Eye (tissue), 1 donor: ENCODE data around the gene SP4.

Experiments used
- DNase-seq: peaks from one replicate; pipeline ENCODE4 v3.0.0-alpha.2; 2015

Gene SP4

DNA sequence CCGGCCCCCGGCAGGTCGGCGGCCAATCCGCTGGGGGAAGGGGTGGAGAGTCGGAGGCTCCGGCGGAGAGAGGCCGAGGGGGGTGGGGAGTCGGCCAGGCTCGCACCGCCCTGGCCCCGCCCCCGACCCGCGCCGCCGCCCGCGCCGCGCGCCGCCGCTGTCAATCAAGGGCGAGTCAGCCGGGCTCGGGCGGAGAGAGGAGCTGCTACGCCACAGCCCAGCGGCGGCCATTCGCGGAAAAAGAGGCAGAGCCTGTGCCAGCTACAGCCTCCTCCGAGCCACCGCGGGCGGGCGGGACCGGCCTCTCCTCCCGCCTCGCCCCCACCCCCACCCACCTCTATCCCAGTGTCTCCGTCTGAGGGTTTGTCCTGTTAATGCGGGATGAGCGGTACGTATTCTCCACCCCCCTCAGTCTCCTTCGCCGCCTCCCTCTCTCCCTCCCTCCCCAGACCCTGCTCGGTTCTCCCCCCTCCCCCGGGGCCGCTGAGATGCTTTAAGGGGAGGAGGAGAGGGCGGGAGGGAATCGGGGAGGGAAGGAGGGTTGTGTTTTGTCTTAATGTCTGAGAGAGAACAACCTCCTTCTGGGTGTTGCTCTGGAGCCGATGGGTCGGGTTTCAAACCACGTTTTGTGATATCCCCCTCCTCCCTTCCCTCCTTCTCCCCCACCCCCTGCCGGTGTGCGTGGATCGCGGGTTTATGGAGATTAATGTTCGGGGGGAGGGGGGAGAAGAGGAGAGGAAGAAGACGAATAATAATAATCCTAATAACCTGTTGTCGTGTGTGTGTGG, at the start of gene SP4:
Gene SP4 (plus strand): TSS at position 213 of the 788 bp plus-strand sequence. CDS start 169 bp downstream, at position 382.
- DNase-seq, result peak; percentile 97

DNA sequence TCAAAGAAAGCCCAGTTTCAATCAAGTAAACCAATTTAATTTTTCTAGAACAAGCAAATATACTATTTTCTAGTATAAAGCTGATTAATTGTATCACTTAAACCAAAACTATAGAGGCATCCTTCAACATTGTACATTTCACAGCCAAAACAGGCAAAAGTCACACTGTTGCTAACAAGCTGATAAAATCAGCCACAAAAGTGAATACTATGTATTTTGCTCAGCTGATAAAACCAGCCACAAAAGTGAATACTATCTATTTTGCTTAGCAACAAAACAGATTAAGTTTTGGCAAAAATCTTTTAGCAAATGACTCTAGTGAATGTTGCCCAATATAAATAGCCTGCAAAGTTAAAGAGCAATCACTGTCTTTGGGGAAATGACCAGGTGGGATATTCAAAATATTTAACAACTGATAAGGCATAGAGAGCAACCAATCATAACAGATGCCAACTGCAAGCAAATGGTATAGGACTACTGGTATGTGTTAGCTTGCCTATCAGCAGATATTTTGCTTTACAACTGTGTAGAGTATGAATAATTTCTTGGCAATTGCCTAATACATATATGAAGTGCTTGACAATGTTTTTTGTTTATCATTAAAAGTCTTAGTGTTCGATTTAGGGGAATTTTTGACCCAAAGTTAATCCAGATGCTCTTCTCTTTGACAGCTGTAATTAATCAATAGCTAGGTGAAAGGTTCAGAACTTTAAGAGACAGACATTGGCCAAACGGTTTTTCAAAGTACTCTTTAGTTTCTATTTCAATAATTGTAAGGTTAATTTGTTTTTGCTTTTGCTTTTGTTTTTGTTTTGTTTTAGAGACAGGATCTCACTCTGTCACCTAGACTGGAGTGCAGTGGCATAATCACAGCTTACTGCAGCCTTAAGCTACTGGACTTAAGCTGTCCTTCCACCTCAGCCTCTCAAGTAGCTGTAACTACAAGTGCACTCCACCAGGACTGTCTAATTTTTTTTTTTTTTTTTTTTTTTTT, 44.4 kb upstream of the SP4 start:
- no peak for DNase-seq

DNA sequence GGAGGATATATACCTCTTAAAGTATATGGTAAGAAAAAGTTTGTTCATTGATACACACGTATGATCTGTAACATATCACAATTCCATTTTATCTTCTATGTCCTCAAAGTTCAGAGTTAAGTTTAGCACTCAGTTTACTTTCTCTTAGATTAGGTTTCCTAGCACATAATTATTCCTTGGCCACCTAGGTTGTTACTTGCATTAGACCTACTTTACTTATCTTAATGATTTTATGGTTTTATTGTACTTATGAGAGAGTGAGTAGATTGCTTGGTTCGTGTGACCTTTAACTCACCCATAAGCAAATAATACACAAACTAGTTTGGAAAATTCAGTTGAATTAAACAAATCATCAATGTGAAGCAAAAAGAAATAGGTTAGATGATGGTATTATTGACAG, 33.9 kb upstream of the SP4 start:
- DNase-seq, result no peak

DNA sequence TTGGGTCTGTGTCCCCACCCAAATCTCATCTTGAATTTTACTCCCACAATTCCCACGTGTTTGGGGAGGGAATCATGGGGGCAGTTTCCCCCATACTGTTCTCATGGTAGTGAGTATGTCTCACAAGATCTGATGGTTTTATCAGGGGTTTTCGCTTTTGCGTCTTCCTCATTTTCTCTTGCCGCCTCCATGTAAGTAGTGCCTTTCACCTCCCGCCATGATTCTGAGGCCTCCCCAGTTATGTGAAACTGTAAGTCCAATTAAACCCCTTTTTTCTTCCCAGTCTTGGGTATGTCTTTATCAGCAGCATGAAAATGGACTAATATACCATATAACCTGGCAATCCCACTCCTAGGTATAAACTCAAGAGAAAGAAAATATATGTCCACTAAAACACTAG, 25.9 kb upstream of the SP4 start:
- DNase-seq, result no peak

DNA sequence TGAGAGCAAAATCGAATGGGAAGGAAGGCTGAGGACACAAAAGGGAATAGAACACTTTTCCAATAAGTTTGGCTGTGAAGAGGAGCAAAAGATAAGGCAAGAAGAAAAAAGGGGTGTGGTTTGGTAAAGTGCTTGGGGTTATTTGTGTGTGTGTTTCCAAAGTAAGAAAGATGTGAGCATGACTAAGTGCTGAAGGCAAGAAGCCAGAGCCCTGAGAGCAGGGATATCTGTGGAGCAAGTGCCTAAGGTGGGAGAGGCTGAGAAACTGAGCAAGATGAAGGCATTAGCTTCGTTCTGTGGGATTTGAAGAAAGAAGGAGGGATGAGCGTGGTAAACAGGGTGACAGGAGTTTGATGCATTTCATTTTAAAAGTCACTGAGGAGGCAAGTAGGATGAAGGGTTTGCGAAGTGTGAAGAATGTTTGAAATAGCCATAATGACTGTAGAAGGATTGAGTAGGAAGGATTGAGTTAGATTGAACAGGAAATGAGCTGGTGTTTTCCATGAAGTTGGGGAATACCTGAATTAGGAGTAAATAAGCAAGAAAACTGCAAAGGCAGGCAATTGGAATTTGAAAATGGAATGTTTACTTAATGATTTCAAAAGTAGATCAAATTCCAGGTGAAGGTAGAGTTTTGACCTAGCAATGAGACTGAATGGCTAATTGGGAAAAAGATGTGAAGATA, 19.9 kb upstream of the SP4 start:
- no peak for DNase-seq

DNA sequence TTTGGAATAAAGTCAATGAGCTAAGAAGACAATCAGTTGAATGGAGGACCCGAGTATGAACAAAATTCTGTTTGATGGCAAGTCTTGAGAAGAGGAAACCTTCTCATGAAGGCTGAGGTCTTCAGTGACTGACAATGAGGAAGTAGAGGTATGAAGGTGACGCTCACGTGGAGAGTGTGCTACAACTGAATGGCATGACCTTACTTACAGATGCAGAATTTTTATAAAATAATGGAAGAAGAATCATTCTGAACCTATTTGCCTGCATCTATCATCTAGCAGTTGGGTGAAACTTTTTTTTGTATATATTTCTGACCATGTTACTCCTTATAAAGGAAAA, 19.4 kb upstream of the SP4 start:
- DNase-seq, result no peak

DNA sequence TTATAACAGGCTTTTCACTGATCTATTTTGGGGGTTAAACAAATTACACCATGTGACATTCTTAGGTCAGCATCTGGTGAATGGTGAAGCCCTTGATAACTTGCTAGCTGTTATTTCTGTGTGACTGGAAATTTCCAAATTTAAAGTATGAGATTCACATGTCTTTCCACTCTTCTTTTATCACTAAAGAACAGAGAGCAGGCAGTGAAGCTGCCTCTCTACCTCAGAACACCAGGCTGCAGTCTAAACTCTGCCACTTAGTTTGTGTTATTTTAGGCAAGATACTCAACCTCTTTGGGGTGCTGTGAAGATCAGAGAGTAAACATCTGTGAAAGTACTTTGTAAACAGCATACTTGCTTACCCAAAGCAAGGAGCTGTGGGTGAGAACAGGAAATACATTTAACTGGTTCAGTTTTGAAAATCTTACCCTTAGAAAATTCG, 15.5 kb upstream of the SP4 start:
- no peak for DNase-seq

DNA sequence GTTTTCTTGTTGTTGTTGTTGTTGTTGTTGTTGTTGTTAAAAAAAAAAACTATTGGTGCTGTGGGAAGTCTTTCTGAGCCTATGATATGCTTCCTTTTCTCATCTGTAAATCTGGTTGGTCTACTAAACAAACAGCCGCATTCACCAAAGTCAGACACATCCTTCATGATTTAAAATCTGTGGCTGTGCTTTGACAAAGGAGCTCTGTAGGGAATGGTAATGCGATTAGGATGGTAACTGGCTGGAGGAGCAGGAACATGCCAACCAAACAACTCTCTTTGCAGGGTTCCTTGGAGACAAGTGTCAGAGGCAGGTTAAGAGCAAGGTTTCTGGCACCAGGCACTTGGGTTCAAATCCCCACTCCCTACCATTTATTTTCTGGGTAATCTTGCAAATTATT, 14.9 kb upstream of the SP4 start:
- DNase-seq, result no peak

DNA sequence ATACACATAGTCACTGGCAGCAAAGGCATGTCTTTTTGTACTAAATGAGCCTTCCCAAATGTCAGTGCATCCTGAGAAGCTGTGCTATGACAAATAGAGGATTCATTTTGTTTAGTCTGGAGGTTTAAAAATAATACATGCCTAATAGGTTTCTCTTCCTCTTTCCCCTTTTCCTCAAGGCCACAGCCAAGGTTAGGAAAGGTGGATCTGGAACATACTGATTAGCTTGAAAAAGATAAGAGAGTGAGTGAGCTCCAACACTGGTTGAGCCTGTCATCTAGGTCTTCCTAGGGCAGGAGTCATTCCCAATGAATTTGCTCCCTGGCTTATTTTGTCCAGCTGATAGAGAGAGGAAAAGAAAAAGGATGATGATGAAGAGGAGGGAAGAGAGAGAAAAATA, 14.4 kb upstream of the SP4 start:
- no peak for DNase-seq

DNA sequence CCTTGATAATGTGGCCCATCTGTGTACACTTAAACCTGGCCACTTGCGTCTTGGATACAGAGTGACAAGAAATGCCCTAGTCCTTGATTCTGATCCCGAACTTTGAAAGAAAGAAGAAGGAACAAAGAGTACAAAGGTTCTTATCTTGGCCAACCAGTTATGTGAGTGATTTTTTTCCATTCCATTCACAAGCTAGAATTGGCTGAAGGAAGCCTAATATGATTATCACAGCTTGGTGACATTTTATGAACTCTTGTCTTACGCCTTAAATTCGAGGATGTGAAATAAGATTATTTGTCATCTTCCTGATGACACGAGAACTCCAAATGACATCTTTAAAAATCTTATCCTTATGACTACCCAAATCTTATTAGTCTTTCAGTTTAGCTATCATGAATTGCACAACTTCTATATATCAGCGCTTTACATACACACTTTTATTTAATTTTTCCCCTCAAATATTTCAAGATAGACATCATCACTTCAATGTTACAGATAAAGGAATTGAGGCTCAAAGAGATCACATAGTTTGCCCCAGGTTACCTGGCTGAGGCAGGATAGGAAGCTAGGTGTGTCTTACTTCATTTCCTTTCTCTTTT, 13.0 kb upstream of the SP4 start:
- no peak for DNase-seq

DNA sequence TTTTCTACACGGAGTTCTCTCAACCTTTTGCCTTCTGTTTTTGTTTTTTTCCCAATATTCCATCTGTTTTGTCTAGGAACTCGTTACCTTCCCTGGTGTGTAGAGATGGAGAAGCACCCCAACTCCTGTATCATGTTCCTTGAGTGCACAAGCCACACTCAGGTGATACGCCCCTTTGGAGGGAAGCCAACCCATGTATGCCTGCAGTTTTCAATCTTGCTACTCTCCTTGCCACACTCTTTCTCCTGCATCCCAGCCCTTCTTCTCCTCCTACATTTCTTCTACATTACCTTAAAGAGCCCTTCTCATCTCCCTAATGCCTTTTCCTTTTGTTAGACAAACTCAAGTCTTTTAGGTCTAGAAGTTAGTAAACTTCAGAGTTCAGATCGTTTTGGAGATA, 10.2 kb upstream of the SP4 start:
- DNase-seq, result no peak

DNA sequence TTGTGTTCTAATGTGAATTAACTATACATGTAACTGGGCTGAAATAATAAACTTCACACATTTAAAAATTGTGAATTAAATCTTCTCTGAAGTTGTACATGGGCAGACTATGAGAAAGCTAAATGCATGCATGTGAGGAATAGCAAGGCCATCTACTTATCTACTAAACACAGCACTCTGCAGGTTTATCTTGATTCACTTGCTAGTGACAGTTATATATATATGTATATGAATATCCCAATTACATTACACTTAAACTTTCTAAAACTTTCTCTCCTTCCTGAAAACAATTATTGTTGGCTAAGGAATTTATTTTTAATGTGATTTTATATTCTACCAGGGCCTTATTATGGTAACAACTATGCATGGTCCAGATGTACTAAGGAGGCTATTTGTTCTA, 5.1 kb upstream of the SP4 start:
- DNase-seq, result no peak

DNA sequence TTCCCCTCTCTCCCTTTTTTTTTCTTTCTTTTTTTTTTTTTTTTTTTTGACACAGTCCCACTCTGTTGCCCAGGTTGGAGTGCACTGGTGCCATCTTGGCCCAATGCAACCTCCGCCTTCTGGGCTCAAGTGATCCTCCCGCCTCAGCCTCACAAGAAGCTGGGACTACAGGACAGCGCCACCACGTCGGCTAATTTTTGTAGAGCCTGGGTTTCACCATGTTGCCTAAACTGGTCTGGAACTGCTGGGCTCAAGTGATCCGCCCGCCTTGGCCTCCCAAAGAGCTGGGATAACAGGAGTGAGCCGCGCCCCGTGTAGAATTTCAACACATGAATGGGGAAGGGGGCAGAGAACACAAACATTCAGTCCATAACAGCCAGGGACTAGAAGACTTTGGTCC, 2.6 kb upstream of the SP4 start:
- DNase-seq, result no peak

DNA sequence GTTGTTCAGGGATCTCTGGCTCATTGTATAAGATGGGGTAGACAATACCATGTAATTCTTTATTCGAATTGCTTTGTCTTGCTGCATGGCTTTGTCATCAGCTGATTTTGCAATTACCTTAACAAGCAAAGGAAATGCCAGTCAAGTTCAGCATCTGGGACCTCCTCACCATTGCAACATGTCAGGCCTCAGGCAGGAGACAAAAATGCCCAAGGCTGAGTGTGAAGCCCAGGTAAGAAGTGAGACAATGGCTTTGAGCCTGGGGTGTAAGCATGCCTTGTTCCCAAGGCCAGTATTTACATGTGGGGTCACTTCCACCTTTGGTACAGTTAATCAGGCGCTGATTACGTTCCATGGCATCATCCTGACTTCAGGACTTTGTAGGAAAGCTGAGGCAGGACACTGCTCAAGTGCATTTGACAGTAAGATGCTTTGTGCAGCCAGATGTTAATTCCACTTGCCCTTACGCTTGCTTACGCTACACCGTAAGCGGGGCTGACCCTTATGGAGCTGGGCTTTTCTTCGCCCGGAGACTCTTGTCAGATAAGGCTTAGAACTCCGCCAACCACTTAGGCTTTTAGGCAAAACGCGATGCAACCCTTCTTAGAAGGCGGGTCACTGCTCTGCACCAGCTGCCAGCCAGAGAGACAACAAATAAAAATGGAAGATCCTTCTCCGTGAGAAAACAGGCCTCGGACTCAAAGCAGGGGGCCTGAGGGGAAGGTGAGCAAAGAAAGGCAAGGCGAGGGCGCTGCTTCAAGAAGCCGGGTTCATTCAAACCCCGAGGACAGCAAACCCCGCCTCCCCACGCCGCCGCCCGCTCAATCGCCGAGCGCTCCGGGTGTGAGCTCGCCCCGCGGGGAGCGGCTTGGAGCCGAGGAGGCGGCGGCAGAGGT, 1.3 kb upstream of the SP4 start:
- DNase-seq, result no peak

DNA sequence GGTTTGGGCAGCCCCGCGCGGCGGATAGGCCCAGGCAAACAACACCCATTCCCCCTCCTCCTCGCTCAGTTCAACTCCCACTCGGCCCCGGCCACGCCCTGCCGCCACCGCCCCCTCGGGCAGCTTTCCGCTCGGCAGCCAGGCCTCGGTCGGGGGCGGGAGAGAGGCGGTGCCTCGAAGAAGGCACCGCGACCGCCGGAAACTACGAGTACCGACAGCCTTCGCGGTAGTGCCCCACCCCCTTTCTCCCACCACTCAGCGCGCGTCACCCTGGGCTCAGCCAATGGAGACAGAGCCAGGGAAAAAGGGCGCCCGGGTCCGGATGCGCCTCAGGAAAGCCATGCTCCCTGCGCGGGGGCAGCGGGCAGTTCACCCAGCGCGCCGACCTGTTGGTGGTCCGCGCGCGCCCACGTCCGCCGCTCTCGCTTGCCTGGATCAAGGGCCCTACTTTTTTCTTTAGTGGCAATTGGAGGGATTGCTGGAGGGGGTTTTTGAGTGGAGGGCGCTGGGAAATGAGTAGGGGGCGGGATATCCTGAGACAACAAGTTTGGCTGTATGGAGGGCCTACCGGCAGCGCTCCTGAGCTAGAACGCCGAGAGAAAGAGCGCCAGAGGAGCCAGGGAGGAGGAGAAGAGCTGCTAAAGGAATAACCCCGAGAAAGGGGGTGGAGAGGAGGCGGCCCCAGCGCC, 557 bp upstream of the SP4 start:
- peak; percentile 99 for DNase-seq

DNA sequence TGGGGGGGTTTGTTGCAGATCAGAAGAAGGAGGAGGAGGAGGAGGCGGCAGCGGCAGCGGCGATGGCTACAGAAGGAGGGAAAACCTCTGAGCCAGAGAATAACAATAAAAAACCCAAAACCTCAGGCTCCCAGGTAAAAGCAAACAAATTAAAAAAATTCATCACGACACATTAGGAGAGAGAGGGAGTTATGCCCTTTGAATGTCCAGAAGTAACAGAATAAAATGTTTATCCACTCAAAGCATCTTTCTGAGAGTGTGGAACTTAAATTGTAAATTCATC, 717 bp downstream of the SP4 start:
- no peak for DNase-seq

DNA sequence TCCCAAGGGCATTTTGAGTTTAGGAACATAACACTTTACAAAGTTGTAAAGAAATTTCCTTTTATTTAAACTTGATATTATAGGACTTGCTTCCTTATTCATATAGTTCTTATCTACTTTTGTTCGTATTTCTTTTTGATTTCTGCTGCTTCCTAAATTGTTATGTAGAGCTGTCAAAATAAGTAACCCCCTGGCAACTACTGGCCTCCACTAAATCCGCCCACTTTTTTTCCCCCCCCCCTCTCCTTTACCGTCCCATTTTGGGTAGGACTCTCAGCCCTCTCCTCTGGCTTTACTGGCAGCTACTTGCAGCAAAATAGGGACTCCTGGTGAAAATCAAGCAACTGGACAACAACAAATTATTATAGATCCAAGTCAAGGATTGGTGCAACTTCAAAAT, 1.1 kb downstream of the SP4 start:
- DNase-seq, result peak; percentile 38

DNA sequence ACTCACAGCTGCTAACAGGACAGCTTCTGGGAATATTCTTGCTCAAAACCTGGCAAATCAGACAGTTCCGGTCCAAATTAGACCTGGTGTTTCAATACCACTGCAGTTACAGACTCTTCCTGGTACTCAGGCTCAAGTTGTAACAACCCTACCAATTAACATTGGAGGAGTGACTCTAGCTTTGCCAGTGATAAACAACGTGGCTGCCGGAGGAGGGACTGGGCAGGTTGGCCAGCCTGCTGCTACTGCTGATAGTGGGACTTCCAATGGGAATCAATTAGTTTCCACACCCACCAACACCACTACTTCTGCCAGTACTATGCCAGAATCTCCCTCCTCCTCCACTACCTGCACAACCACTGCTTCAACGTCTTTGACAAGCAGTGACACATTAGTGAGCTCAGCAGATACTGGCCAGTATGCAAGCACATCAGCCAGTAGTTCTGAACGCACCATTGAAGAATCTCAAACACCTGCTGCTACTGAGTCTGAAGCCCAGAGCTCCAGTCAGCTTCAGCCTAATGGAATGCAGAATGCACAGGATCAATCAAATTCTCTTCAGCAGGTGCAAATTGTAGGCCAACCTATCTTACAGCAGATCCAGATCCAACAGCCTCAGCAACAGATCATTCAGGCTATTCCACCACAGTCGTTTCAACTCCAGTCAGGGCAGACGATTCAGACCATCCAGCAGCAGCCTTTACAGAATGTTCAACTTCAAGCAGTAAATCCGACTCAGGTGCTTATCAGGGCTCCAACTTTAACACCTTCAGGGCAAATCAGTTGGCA, 2.1 kb downstream of the SP4 start:
- peak; percentile 7 for DNase-seq

DNA sequence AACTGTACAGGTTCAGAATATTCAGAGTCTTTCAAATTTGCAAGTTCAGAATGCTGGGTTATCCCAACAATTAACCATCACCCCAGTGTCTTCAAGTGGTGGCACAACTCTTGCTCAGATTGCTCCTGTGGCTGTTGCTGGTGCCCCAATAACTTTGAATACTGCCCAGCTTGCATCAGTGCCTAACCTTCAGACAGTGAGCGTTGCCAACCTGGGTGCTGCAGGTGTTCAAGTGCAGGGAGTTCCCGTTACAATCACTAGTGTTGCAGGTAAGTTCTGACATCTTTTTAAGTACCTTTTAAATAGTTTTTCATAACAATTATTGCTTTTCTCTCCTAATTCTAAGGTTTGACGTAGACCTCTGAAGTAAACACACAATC, 2.7 kb downstream of the SP4 start:
- DNase-seq, result no peak

DNA sequence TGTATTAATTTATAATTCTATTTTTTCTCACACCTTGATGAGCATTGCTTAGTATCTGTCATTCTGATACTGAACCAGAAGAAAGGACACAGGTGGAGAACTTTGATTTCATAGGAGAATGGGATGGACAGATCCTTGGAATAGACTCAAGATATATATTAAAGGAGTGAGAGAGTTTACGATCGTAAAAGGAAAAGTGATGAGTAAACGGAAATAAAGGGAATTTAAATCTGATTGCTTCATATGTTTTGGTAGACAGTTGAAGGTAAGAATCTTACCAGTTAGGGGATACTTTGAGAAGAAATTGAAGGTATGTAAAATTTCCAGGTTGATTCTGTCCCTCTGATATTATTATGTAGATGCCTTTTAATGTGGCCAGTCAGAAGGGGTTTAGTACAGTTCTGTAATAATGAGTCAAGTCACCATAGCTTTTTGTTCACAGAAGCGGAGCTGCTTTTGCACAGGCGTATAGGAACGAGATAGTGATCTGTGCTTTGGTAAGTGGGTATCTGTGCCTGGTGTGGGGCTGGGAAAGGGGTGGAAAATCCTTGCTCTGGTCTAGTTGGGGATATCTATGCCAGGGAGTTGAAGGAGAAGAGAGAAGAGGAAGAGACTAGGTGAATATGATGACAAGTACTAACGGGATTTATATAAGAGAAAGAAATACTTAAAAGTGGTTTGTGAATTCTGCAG, 15.4 kb downstream of the SP4 start:
- no peak for DNase-seq
